ENCODE results near the gene MSH5. TPM values are rescaled to one million over a fixed set of nuclear protein-coding genes. Genes with fewer than 3 reads are reported as not detected.

MSH5 gene
- total and polyA plus RNA-seq, 2 of the 13 experiments (the other 11 are each of a cell fraction or from before 2014, with no cell fraction given): 10.2 to 38.7 TPM

DNA sequence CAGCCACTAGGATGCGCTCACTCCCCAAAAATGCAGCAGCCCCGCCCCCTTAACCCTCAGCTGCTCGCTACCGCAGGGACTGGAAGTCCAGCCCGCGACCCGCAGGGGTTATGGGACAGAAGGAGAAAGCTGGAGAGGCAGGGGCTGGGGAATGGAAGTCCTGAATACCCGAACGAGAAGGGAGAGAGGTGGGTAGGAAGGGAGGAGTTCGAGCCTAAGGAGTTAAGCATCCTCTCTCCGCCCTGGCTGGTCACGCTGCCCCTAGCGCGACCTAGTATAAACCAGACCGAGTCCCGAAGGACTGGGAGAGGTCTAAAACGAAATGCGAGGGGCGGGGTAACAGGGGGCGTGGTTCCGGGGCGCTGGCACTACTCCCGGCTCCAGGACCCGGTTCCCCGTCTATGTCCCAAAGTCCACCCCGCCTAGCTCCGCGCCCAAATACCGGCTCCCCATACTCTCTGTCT is 10.3 kb upstream of the MSH5 start (continued):
- TF ChIP-seq, protein P1, sequence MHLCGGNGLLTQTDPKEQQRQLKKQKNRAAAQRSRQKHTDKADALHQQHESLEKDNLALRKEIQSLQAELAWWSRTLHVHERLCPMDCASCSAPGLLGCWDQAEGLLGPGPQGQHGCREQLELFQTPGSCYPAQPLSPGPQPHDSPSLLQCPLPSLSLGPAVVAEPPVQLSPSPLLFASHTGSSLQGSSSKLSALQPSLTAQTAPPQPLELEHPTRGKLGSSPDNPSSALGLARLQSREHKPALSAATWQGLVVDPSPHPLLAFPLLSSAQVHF (CRISPR knock-in tag; IDR thresholded peaks at IDR 0.05): no peak
- TF ChIP-seq ZNF550 (CRISPR knock-in tag; IDR thresholded peaks at IDR 0.05; ENCODE audit: borderline replicate concordance) (no peak), KAT7 (CRISPR knock-in tag; IDR thresholded peaks at IDR 0.05; ENCODE audit: borderline replicate concordance) (no peak), CENPX (CRISPR knock-in tag; IDR thresholded peaks at IDR 0.05) (no peak), CC2D1A (CRISPR knock-in tag; IDR thresholded peaks at IDR 0.05) (no peak), SP1 (IDR thresholded peaks at IDR 0.05) (no peak), SP1 (CRISPR knock-in tag; IDR thresholded peaks at IDR 0.05) (peak; percentile 99), JUN (CRISPR knock-in tag; IDR thresholded peaks at IDR 0.05) (0 out of 2 replicates have a peak, but pooled peaks have one; percentile 24), JUNB (CRISPR knock-in tag; IDR thresholded peaks at IDR 0.05; ENCODE audit: borderline replicate concordance) (no peak), PLRG1 (conservative IDR thresholded peaks at IDR 0.05) (no peak), KLF6 (CRISPR knock-in tag; IDR thresholded peaks at IDR 0.05) (no peak), ZNF432 (CRISPR knock-in tag; IDR thresholded peaks at IDR 0.05; ENCODE audit: borderline replicate concordance) (no peak), TP53 (CRISPR knock-in tag; conservative IDR thresholded peaks at IDR 0.05) (peak; percentile 78; the same call in 1 of the 2 replicates), ZSCAN31 (CRISPR knock-in tag; IDR thresholded peaks at IDR 0.05; ENCODE audit: low read depth) (peak; percentile 82), POLR2AphosphoS2 (IDR thresholded peaks at IDR 0.05; ENCODE audit: low read depth, low read length) (0 out of 2 replicates have a peak, but pooled peaks have one; percentile 34), NFYB (CRISPR knock-in tag; IDR thresholded peaks at IDR 0.05) (no peak; the same call in 1 of the 2 replicates), AKAP8 (CRISPR knock-in tag; IDR thresholded peaks at IDR 0.05) (peak; percentile 90; the same call in 1 of the 2 replicates), NR1H2 (CRISPR knock-in tag; IDR thresholded peaks at IDR 0.05; ENCODE audit: borderline replicate concordance, low read depth) (no peak), SYNCRIP (IDR thresholded peaks at IDR 0.05; ENCODE audit: insufficient read depth, low read depth, low read length) (no peak), SRSF9 (IDR thresholded peaks at IDR 0.05; ENCODE audit: borderline replicate concordance, insufficient read depth, low read depth, low read length, poor library complexity, severe bottlenecking) (no peak), ZNF7 (CRISPR knock-in tag; IDR thresholded peaks at IDR 0.05) (no peak)
- TF ChIP-seq, protein P2, sequence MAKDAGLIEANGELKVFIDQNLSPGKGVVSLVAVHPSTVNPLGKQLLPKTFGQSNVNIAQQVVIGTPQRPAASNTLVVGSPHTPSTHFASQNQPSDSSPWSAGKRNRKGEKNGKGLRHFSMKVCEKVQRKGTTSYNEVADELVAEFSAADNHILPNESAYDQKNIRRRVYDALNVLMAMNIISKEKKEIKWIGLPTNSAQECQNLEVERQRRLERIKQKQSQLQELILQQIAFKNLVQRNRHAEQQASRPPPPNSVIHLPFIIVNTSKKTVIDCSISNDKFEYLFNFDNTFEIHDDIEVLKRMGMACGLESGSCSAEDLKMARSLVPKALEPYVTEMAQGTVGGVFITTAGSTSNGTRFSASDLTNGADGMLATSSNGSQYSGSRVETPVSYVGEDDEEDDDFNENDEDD (CRISPR knock-in tag; IDR thresholded peaks at IDR 0.05; ENCODE audit: borderline replicate concordance): no peak
- TF ChIP-seq, protein P3, sequence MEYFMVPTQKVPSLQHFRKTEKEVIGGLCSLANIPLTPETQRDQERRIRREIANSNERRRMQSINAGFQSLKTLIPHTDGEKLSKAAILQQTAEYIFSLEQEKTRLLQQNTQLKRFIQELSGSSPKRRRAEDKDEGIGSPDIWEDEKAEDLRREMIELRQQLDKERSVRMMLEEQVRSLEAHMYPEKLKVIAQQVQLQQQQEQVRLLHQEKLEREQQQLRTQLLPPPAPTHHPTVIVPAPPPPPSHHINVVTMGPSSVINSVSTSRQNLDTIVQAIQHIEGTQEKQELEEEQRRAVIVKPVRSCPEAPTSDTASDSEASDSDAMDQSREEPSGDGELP (IDR thresholded peaks at IDR 0.05; ENCODE audit: borderline replicate concordance, low read depth): peak; percentile 91; the same call in 1 of the 2 replicates
- TF ChIP-seq, protein P4, sequence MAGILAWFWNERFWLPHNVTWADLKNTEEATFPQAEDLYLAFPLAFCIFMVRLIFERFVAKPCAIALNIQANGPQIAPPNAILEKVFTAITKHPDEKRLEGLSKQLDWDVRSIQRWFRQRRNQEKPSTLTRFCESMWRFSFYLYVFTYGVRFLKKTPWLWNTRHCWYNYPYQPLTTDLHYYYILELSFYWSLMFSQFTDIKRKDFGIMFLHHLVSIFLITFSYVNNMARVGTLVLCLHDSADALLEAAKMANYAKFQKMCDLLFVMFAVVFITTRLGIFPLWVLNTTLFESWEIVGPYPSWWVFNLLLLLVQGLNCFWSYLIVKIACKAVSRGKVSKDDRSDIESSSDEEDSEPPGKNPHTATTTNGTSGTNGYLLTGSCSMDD (CRISPR knock-in tag; IDR thresholded peaks at IDR 0.05): no peak
- TF ChIP-seq, protein P5, sequence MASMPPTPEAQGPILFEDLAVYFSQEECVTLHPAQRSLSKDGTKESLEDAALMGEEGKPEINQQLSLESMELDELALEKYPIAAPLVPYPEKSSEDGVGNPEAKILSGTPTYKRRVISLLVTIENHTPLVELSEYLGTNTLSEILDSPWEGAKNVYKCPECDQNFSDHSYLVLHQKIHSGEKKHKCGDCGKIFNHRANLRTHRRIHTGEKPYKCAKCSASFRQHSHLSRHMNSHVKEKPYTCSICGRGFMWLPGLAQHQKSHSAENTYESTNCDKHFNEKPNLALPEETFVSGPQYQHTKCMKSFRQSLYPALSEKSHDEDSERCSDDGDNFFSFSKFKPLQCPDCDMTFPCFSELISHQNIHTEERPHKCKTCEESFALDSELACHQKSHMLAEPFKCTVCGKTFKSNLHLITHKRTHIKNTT (CRISPR knock-in tag; IDR thresholded peaks at IDR 0.05): no peak
- TF ChIP-seq, protein P6, sequence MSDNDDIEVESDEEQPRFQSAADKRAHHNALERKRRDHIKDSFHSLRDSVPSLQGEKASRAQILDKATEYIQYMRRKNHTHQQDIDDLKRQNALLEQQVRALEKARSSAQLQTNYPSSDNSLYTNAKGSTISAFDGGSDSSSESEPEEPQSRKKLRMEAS (IDR thresholded peaks at IDR 0.05): no peak
- TF ChIP-seq, protein P7, sequence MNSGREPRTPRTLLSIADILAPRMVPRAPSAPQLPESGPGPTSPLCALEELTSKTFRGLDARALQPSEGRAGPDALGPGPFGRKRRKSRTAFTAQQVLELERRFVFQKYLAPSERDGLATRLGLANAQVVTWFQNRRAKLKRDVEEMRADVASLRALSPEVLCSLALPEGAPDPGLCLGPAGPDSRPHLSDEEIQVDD (CRISPR knock-in tag; IDR thresholded peaks at IDR 0.05; ENCODE audit: borderline replicate concordance): no peak

Data from HepG2 (cell line).